ENCODE data around the gene NKG7. TPM values are rescaled to one million over a fixed set of nuclear protein-coding genes. Genes with fewer than 3 reads are reported as not detected.

NKG7 gene
- total and polyA plus RNA-seq, 2 experiments from 2014 or later = not detected

- ATAC-seq (no peak), DNase-seq (ENCODE audit: low spot score) (no peak)
- Histone ChIP-seq H3F3A (replicated peaks; ENCODE audit: low read depth) (no peaks in the 10 kb centered on the region), H4K20me1 (replicated peaks; ENCODE audit: insufficient read depth) (no peaks in the 10 kb centered on the region), H2AFZ (no peak within 1 kb of the TSS), H3K9me2 (ENCODE audit: insufficient read depth) (no peaks in the 10 kb centered on the region), H3K79me2 (replicated peaks; ENCODE audit: insufficient read depth) (no peaks in the 10 kb centered on the region), H3K4me1 (ENCODE audit: insufficient read depth) (peaks cover 24% of the 10 kb centered on the region), H3K36me3 (ENCODE audit: insufficient read depth) (no peaks in the 10 kb centered on the region), H3K4me3 (peak within 1 kb of the TSS; percentile 62; the same call in 1 of the 2 replicates), H3K4me2 (peak within 1 kb of the TSS; percentile 88), H3K27ac (ENCODE audit: low read depth) (no peak within 1 kb of the TSS), H3K27me3 (ENCODE audit: insufficient read depth) (peaks cover 16% of the 10 kb centered on the region)
- Mint-ChIP-seq H3K27ac (no peak within 1 kb of the TSS), H3K27me3 (ENCODE audit: insufficient read depth, low read depth, poor library complexity) (peaks cover 22% of the 10 kb centered on the region), H3K36me3 (ENCODE audit: low read depth) (peaks cover 7% of the 10 kb centered on the region; the same call in 2 of the 3 replicates), H3K9me3 (no peaks in the 10 kb centered on the region), H3K4me1 (peaks cover 28% of the 10 kb centered on the region), H3K4me3 (peak within 1 kb of the TSS; percentile 65)
- TF ChIP-seq CTCF (conservative IDR thresholded peaks at IDR 0.05; ENCODE audit: low read depth in 2 of 2) (no peak), STAT1 (IDR thresholded peaks at IDR 0.05; ENCODE audit: unreplicated experiment) (no peak), JUNB (IDR thresholded peaks at IDR 0.05; ENCODE audit: unreplicated experiment) (no peak), NANOG (IDR thresholded peaks at IDR 0.05; ENCODE audit: borderline replicate concordance) (no peak), ZNF462 (CRISPR knock-in tag; IDR thresholded peaks at IDR 0.05) (no peak), EZH2 (IDR thresholded peaks at IDR 0.05; ENCODE audit: low read depth, unreplicated experiment) (no peak), ZNF114 (CRISPR knock-in tag; IDR thresholded peaks at IDR 0.05) (no peak), ETS1 (IDR thresholded peaks at IDR 0.05) (no peak), CREB1 (CRISPR knock-in tag; IDR thresholded peaks at IDR 0.05; ENCODE audit: low read depth) (no peak), POLR2AphosphoS5 (IDR thresholded peaks at IDR 0.05; ENCODE audit: low read depth) (no peak), REST (IDR thresholded peaks at IDR 0.05; ENCODE audit: unreplicated experiment) (no peak), ZNF331 (CRISPR knock-in tag; IDR thresholded peaks at IDR 0.05; ENCODE audit: low read depth) (no peak), EZH2phosphoT487 (IDR thresholded peaks at IDR 0.05; ENCODE audit: unreplicated experiment) (no peak)
These were observed 30.4 kb downstream of the NKG7 start, which contains the start of gene VSIG10L for GRCh38 chr19:51341976-51342580. Gene VSIG10L (minus strand): TSS chr19:51342139. CDS start chr19:51342124, 15 bp downstream.
